ENCODE data around the gene PIK3CB.
"Not testable (repeated sequence)": the region's sequence is repeated elsewhere in the genome, so short reads cannot be mapped to it uniquely, and the experiment has no call there.

Gene PIK3CB

DNA sequence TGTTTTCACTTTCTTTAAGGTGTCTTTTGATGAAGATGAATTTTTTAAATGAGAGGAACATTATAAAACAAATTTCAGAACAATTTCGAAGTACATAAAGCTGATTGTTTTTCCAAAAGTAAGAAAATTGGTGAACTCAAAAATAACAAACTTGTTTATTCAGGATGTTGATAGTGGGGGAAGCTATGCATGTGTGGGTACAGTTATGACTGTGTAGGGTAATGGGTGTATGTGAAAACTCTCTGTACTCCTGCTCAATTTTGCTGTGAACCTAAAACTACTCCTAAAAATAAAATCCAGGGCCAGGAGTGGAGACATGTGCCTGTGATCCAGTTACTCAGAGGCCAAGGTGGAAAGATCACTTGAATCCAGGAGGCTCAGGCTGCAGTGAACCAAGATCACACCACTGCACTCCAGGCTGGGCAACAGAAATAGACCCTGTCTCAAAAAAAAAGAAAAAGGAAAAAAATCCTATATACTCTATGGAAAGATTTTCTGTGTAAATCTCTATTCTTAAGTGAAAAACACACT, 37.2 kb downstream of the PIK3CB start:
- Histone ChIP-seq H3K9me3 (no peaks in the 10 kb centered on the region), H3K4me1 (peaks cover 0 to 16% (median 7%) of the 10 kb centered on the region in 4 donors), H3K36me3 (peaks cover 8 to 21% (median 10%) of the 10 kb centered on the region in 3 donors), H3K27ac (no peak overlapping the region), H3K27me3 (no peaks in the 10 kb centered on the region), H3K4me3 (no peak overlapping the region)
- intact Hi-C loops (cut with DNase I; ENCODE audit: low total_unique reads) = no loop called here
- DNase-seq = no peak
- TF ChIP-seq, protein P1, sequence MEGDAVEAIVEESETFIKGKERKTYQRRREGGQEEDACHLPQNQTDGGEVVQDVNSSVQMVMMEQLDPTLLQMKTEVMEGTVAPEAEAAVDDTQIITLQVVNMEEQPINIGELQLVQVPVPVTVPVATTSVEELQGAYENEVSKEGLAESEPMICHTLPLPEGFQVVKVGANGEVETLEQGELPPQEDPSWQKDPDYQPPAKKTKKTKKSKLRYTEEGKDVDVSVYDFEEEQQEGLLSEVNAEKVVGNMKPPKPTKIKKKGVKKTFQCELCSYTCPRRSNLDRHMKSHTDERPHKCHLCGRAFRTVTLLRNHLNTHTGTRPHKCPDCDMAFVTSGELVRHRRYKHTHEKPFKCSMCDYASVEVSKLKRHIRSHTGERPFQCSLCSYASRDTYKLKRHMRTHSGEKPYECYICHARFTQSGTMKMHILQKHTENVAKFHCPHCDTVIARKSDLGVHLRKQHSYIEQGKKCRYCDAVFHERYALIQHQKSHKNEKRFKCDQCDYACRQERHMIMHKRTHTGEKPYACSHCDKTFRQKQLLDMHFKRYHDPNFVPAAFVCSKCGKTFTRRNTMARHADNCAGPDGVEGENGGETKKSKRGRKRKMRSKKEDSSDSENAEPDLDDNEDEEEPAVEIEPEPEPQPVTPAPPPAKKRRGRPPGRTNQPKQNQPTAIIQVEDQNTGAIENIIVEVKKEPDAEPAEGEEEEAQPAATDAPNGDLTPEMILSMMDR (IDR thresholded peaks at IDR 0.05) = no peak

- intact Hi-C loops (cut with DNase I; ENCODE audit: low total_unique reads) = no loop called here
- TF ChIP-seq, protein P1 (IDR thresholded peaks at IDR 0.05) = no peak
- Histone ChIP-seq H3K27ac (no peak overlapping the region), H3K9me3 (no peaks in the 10 kb centered on the region), H3K4me3 (no peak overlapping the region), H3K4me1 (peaks cover 0 to 16% (median 7%) of the 10 kb centered on the region in 4 donors), H3K36me3 (peaks cover 10 to 29% (median 13%) of the 10 kb centered on the region in 3 donors), H3K27me3 (no peaks in the 10 kb centered on the region)
- no peak for DNase-seq
Observed at GRCh38 chr3:138796761-138797160, 38.0 kb downstream of the PIK3CB start.

DNA sequence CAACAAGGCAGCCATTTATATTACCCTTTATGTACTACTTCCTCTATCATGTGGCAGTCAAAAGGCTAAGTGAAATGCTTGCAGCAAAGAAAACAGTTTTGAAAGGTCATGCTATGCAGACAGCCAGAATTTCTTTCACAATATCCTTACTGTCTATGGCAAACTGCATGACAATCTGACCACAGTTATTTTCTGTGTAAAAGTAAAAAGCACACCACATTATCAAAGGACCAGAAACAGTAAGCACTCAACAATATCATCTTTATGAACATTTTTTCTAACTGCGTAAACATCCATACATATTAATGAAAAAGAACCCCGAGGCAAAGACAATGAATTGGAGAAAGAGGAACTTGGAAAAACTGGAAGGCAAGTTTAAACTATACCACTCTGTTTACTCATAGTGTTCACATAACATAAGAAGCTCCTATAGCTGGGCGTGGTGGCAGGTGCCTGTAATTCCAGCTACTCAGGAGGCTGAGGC, 47.9 kb downstream of the PIK3CB start:
- Histone ChIP-seq H3K9me3 (no peaks in the 10 kb centered on the region), H3K27ac (no peak overlapping the region), H3K27me3 (no peaks in the 10 kb centered on the region), H3K4me3 (no peak overlapping the region), H3K36me3 (peaks cover 0 to 12% (median 4%) of the 10 kb centered on the region in 3 donors), H3K4me1 (no peaks in the 10 kb centered on the region)
- intact Hi-C loops (cut with DNase I; ENCODE audit: low total_unique reads) = no loop called here
- DNase-seq = no peak
- TF ChIP-seq, protein P1 (IDR thresholded peaks at IDR 0.05) = no peak

GRCh38 chr3:138785951-138786350, 48.8 kb downstream of the PIK3CB start:
- H3K36me3 ChIP-seq = peaks cover 0 to 7% (median 0%) of the 10 kb centered on the region in 3 donors
- no peaks in the 10 kb centered on the region for H3K27me3 ChIP-seq
- no peak overlapping the region for H3K27ac ChIP-seq
- TF ChIP-seq, protein P1 (IDR thresholded peaks at IDR 0.05) = no peak
- no peak overlapping the region for H3K4me3 ChIP-seq
- intact Hi-C loops (cut with DNase I; ENCODE audit: low total_unique reads) = no loop called here
- no peaks in the 10 kb centered on the region for H3K4me1 ChIP-seq
- no peak for DNase-seq
- H3K9me3 ChIP-seq = no peaks in the 10 kb centered on the region

- intact Hi-C loops (cut with DNase I; ENCODE audit: low total_unique reads); DNase-seq; H3K4me1 ChIP-seq; H3K27ac ChIP-seq; H3K27me3 ChIP-seq; H3K4me3 ChIP-seq; H3K9me3 ChIP-seq; H3K36me3 ChIP-seq: not testable (repeated sequence)
Observed at GRCh38 chr3:138785362-138785857, 49.3 kb downstream of the PIK3CB start.

DNA sequence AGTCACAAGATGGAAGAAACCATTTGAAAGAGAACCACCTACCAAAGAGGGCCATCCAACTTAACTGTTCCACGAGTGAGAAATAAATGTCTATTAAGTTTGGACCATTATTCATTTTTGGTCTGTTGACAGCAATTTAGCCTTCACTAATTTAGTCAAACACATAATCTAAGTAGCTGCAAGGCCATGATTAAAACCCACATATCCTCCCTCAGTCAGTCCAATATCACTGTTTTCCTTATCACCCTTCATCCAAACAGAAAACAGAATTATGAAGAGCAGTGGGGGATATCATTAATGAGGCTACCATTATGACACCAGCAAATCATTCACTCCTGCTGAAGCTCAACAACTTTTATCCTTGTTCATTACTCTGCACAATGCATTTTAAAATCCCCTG, 52.0 kb downstream of the PIK3CB start:
- no peaks in the 10 kb centered on the region for H3K4me1 ChIP-seq
- H3K4me3 ChIP-seq = no peak overlapping the region
- no peaks in the 10 kb centered on the region for H3K27me3 ChIP-seq
- no peaks in the 10 kb centered on the region for H3K36me3 ChIP-seq
- TF ChIP-seq, protein P1 (IDR thresholded peaks at IDR 0.05) = no peak
- H3K27ac ChIP-seq = no peak overlapping the region
- no peaks in the 10 kb centered on the region for H3K9me3 ChIP-seq
- DNase-seq = no peak
- intact Hi-C loops (cut with DNase I; ENCODE audit: low total_unique reads) = no loop called here
